HG03520 (cell line): ENCODE results near the gene ABHD16B.
A peak's percentile ranks its signal among the peaks of the same experiment; 100 is the strongest.
"Not testable (repeated sequence)": the region's sequence is repeated elsewhere in the genome, so short reads cannot be mapped to it uniquely, and the experiment has no call there.

Source experiments
- ATAC-seq: cut with Tn5 transposase; IDR thresholded peaks from one replicate; pipeline ENCODE4 v1.9.1; 2021; ENCODE audit warnings: mild to moderate bottlenecking, moderate library complexity; ENCODE audit not compliant: unreplicated experiment

The ABHD16B gene

GRCh38 chr20:63854766-63855362 lies 6.4 kb upstream of the ABHD16B start:
- no peak for ATAC-seq

- ATAC-seq: no peak
Measured at GRCh38 chr20:63855363-63856097, 5.8 kb upstream of the ABHD16B start.

GRCh38 chr20:63856098-63856511 lies 5.2 kb upstream of the ABHD16B start:
- no peak for ATAC-seq

GRCh38 chr20:63857764-63858392 lies 3.4 kb upstream of the ABHD16B start:
- no peak for ATAC-seq

GRCh38 chr20:63858393-63859165 lies 2.7 kb upstream of the ABHD16B start:
- ATAC-seq: no peak

GRCh38 chr20:63859166-63859699 lies 2.1 kb upstream of the ABHD16B start:
- no peak for ATAC-seq

GRCh38 chr20:63860325-63861051 lies 810 bp upstream of the ABHD16B start:
- no peak for ATAC-seq

GRCh38 chr20:63861981-63862901 lies 943 bp downstream of the ABHD16B start:
- no peak for ATAC-seq

- no peak for ATAC-seq
Measured at GRCh38 chr20:63863021-63863797, 1.9 kb downstream of the ABHD16B start.

GRCh38 chr20:63863798-63864544 lies 2.7 kb downstream of the ABHD16B start:
- ATAC-seq: no peak

- ATAC-seq: no peak
Measured at GRCh38 chr20:63864545-63864977, 3.3 kb downstream of the ABHD16B start.

- peak; percentile 65 for ATAC-seq
Measured at GRCh38 chr20:63864978-63865640, 3.8 kb downstream of the ABHD16B start, which contains the start of gene TPD52L2. Gene TPD52L2, plus strand, starts transcription at chr20:63865270. Its CDS starts 96 bp downstream, at chr20:63865366.

GRCh38 chr20:63867042-63867441 lies 5.7 kb downstream of the ABHD16B start:
- not testable (repeated sequence) for ATAC-seq

GRCh38 chr20:63868264-63868663 lies 7.0 kb downstream of the ABHD16B start:
- ATAC-seq: no peak

GRCh38 chr20:63873477-63873971 lies 12.2 kb downstream of the ABHD16B start:
- no peak for ATAC-seq

- not testable (repeated sequence) for ATAC-seq
Measured at GRCh38 chr20:63874241-63874640, 12.9 kb downstream of the ABHD16B start.

GRCh38 chr20:63876489-63877036 lies 15.3 kb downstream of the ABHD16B start:
- no peak for ATAC-seq
